OCI-LY1 (cell line): Measurements from ENCODE around the gene SIN3A.

Experiments used
- H2AFZ ChIP-seq: fragments of 200-600 bp; sonication (generic), shearing (Covaris generic); 2 replicates; pipeline ENCODE4 v1.6.0; 2014; ENCODE audit warnings: antibody characterized with exemption, mild to moderate bottlenecking, low read length
- H3F3A ChIP-seq: fragments of 200-600 bp; sonication (generic), shearing (Covaris generic); 2 replicates; pipeline ENCODE4 v1.6.0; 2014; ENCODE audit warnings: mild to moderate bottlenecking, antibody characterized with exemption, low read length, moderate library complexity; ENCODE audit not compliant: insufficient read depth
- H3K27ac ChIP-seq: fragments of 200-600 bp; sonication (generic); 2 replicates; pipeline ENCODE4 v1.5.1; 2014; ENCODE audit warnings: low read length, mixed run types, mild to moderate bottlenecking, low read depth; ENCODE audit not compliant: poor library complexity, severe bottlenecking
- H3K27me3 ChIP-seq: fragments of 200-600 bp; sonication (generic); 2 replicates; pipeline ENCODE4 v1.6.0; 2014; ENCODE audit warnings: antibody characterized with exemption, mild to moderate bottlenecking, low read length, moderate library complexity; ENCODE audit not compliant: insufficient read depth
- H3K36me3 ChIP-seq: fragments of 200-600 bp; sonication (generic); 2 replicates; pipeline ENCODE4 v1.6.1; 2014; ENCODE audit warnings: mild to moderate bottlenecking, antibody characterized with exemption, low read length, moderate library complexity, mixed read lengths; ENCODE audit not compliant: insufficient read depth
- H3K4me1 ChIP-seq: fragments of 200-600 bp; sonication (generic); 2 replicates; pipeline ENCODE4 v1.5.1; 2014; ENCODE audit warnings: mild to moderate bottlenecking, low read length, moderate library complexity; ENCODE audit not compliant: insufficient read depth, severe bottlenecking
- H3K4me2 ChIP-seq: fragments of 200-600 bp; sonication (generic), shearing (Covaris generic); 2 replicates; pipeline ENCODE4 v1.6.1; 2014; ENCODE audit warnings: low read length
- H3K4me3 ChIP-seq: fragments of 200-600 bp; sonication (generic); 2 replicates; pipeline ENCODE4 v1.5.1; 2014; ENCODE audit warnings: low read length, low read depth, mild to moderate bottlenecking, mixed read lengths; ENCODE audit not compliant: poor library complexity, severe bottlenecking
- H3K79me2 ChIP-seq: fragments of 200-600 bp; shearing (Covaris generic); 2 replicates; pipeline ENCODE4 v1.6.1; 2016; ENCODE audit warnings: mixed run types, low read length, mixed read lengths; ENCODE audit not compliant: insufficient read depth
- H3K9ac ChIP-seq: fragments of 200-600 bp; sonication (generic), shearing (Covaris generic); 2 replicates; pipeline ENCODE4 v1.6.1; 2014; ENCODE audit warnings: mild to moderate bottlenecking, low read length, mixed read lengths
- H3K9me2 ChIP-seq: fragments of 200-600 bp; sonication (generic), shearing (Covaris generic); 2 replicates; pipeline ENCODE4 v1.6.1; 2014; ENCODE audit warnings: low read depth, mild to moderate bottlenecking, low read length, mixed read lengths
- H3K9me3 ChIP-seq: fragments of 200-600 bp; shearing (Covaris generic); 2 replicates; pipeline ENCODE4 v1.6.1; 2014; ENCODE audit warnings: low read length, mixed read lengths
- H4K20me1 ChIP-seq: fragments of 200-600 bp; sonication (generic), shearing (Covaris generic); 2 replicates; pipeline ENCODE4 v1.6.0; 2016; ENCODE audit warnings: mild to moderate bottlenecking, low read length; ENCODE audit not compliant: insufficient read depth
- CTCF ChIP-seq: fragments of 200-600 bp; sonication (generic), shearing (Covaris generic); IDR thresholded peaks from 2 replicates; pipeline ENCODE4 v1.5.1; 2017; ENCODE audit warnings: mild to moderate bottlenecking, antibody characterized with exemption, low read length, moderate library complexity, mixed read lengths
- EZH2 ChIP-seq: fragments of 200-600 bp; sonication (generic), shearing (Covaris generic); IDR thresholded peaks from 2 replicates; pipeline ENCODE4 v1.8.0; 2017; ENCODE audit warnings: borderline replicate concordance, mixed run types, mild to moderate bottlenecking, antibody characterized with exemption, low read length, moderate library complexity, mixed read lengths

SIN3A gene

GRCh38 chr15:75329571-75329970 is 121.9 kb downstream of the SIN3A start:
- H3K27me3 ChIP-seq: 0 out of 2 replicates have a peak, but pooled peaks cover 3% of the 10 kb centered on the region
- no peak overlapping the region for H3K4me3 ChIP-seq
- H2AFZ ChIP-seq: no peak overlapping the region
- no peak overlapping the region for H3K9ac ChIP-seq
- H3K4me1 ChIP-seq: no peaks in the 10 kb centered on the region
- no peaks in the 10 kb centered on the region for H3F3A ChIP-seq
- no peaks in the 10 kb centered on the region for H3K36me3 ChIP-seq
- no peaks in the 10 kb centered on the region for H4K20me1 ChIP-seq
- H3K4me2 ChIP-seq: no peak overlapping the region
- H3K9me3 ChIP-seq: no peaks in the 10 kb centered on the region
- TF ChIP-seq EZH2 (no peak), CTCF (no peak)
- H3K9me2 ChIP-seq: no peaks in the 10 kb centered on the region
- H3K27ac ChIP-seq: no peak overlapping the region
- H3K79me2 ChIP-seq: no peaks in the 10 kb centered on the region

DNA sequence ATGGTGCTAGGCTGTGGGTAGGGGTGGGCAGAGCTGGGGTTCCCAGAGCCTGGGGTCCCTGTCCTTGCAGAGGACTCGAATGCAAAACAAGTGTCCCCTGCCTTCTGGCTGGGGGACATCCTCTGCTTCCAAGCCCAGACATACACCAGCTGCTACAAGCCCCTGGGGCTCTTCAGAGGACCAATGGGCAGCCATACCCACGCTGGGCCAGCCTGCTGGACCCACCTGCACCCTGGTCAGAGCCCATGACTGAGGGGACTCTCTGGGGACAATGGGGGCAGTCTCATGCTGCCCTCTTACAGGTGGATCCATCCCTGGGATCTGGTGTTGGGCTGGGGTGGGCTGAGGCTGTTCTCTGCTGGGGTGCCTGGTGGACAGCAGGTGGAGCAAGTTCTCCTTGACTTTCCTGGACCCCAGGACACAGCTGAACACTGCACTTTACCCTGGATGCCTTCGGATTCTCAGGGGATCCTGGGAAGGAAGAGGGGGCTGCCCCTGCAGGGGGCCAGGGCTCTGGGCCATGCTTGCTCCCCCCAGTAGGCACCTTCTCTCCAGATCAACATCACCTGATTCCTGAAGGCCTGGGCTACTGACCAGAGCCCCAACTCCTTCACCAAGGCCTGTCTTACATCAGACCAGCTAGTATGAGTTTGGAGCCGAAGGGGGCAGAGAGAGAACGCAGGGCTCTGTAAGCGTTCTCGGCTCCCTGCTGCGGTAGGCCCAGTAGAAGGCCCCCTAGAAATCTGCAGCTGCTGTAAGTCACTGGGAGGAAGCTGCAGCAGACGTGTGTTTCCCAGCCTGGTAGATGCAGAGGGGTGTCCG is 122.8 kb downstream of the SIN3A start:
- H3K79me2 ChIP-seq: no peaks in the 10 kb centered on the region
- TF ChIP-seq EZH2: no peak
- no peak for TF ChIP-seq CTCF
- H3K4me3 ChIP-seq: no peak overlapping the region
- H3K27me3 ChIP-seq: 0 out of 2 replicates have a peak, but pooled peaks cover 3% of the 10 kb centered on the region
- no peaks in the 10 kb centered on the region for H3F3A ChIP-seq
- no peaks in the 10 kb centered on the region for H3K36me3 ChIP-seq
- no peaks in the 10 kb centered on the region for H3K9me2 ChIP-seq
- no peaks in the 10 kb centered on the region for H3K9me3 ChIP-seq
- no peak overlapping the region for H3K27ac ChIP-seq
- no peaks in the 10 kb centered on the region for H3K4me1 ChIP-seq
- no peak overlapping the region for H2AFZ ChIP-seq
- H4K20me1 ChIP-seq: no peaks in the 10 kb centered on the region
- no peak overlapping the region for H3K4me2 ChIP-seq
- no peak overlapping the region for H3K9ac ChIP-seq

DNA sequence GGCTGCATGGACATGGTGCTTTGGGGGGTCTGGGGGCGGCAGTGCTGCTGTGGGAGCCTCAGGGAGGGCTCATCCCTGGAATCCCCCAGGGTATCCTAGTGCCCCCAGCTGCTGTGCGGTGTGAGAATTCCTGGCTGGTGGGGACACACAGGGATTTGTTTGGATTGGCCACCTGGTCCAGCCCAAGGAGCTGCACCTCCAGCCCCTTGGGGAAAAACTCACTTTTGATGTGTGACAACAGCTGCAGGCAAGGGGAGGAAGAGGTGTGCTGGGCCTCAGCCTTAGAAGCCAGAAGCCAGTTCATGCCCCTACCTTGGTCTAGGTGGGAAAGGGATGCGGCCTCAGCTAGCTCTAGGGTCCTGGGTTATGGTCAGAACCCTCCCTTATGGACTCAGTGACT is 124.0 kb downstream of the SIN3A start:
- H3K36me3 ChIP-seq: no peaks in the 10 kb centered on the region
- H3K9me3 ChIP-seq: no peaks in the 10 kb centered on the region
- TF ChIP-seq CTCF (no peak), EZH2 (no peak)

More for the DNA sequence above, 124.0 kb downstream of the SIN3A start:
- no peaks in the 10 kb centered on the region for H3F3A ChIP-seq
- H3K4me1 ChIP-seq: no peaks in the 10 kb centered on the region
- no peak overlapping the region for H2AFZ ChIP-seq
- no peak overlapping the region for H3K9ac ChIP-seq
- no peaks in the 10 kb centered on the region for H3K79me2 ChIP-seq
- no peaks in the 10 kb centered on the region for H3K9me2 ChIP-seq
- no peak overlapping the region for H3K27ac ChIP-seq
- no peak overlapping the region for H3K4me2 ChIP-seq
- no peak overlapping the region for H3K4me3 ChIP-seq
- H4K20me1 ChIP-seq: no peaks in the 10 kb centered on the region
- H3K27me3 ChIP-seq: 0 out of 2 replicates have a peak, but pooled peaks cover 3% of the 10 kb centered on the region
